GDM1 (cell line): Measurements from ENCODE around the gene FAM131B.
A peak's percentile ranks its signal among the peaks of the same experiment; 100 is the strongest.
"Not testable (repeated sequence)": the region's sequence is repeated elsewhere in the genome, so short reads cannot be mapped to it uniquely, and the experiment has no call there.

Source experiments
- DNase-seq: peaks from one replicate; lab custom pipeline; 2025; lab: John Stamatoyannopoulos, UW

Gene FAM131B

DNA sequence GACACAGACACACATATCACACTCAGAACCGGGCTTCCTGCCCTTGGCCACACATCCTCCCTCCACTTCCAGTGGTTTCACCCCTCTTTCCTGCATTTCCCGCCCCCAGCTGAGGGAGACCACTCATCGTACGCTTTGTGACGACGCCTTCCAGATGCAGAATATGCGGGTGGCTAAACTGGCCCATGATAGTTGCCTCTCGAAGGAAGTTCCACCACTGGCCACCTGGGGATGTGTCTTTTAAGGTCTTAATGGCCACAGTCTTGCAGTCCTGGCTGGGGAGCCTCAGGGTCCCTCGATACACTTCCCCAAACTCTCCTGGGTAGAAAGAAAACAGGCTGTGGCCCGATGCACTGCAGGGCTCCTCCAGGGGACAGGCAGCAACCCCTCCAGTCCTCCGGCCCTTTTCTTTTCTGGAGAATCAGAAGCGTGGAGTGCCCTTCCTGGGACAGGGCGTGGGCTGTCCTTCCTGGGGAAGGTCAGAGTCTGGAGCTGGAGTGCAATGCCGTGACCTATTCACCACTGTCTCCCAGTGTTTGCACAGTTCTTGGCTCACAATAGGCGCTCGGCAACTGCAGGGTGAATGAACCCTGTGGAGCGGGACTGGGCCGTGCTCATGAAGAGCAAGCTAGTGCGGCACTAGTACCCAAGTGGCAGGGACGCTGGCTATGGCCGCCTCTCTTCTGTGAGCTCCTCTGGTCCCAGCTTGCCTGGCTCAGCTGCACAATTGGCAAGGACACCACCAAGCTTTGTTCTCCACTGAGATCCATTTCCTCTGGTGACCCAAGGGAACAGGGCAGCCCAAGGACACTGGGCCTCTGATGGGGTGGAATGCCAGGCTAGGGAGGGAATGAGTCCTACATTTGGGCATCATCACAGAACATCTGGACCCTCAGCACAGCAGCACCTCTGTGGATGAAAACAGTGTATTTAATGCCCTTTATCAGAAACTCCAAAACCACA is 33.0 kb upstream of the FAM131B start:
- peak; percentile 93 for DNase-seq

DNA sequence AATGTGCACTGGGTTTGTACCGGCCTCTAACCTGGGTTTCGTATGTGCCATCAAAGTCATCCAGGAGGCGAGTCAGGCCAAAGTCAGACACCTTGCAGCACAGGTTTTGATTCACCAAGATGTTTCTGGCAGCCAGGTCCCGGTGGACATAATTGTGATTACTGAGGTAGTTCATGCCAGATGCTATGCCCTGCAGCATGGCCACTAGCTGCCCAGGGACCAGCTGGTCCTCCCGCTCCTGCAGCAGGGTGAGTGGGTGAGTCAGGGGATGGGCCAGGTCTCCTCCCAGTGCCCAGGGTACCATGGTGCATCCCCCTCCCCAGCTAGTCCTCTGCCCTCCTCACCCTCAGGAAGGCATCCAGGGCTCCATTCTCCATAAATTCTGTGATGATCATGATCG is 32.3 kb upstream of the FAM131B start:
- no peak for DNase-seq

DNA sequence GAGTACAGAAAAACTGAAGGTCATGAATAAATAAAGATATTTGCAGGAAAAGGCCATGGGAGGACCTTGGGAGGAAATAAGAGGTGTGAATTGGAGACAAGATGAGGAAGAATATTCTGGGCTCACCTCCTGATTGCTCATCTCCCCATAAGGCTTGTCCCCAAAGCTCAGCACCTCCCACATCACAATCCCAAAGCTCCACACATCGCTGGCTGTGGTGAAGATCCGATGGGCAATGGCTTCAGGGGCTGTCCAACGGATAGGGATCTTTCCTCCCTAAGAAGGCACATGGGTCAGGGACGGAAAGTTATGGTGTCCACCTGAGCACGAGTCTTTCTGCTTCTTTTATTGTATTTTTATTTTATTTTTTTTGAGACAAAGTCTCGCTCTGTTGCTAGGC is 31.6 kb upstream of the FAM131B start:
- no peak for DNase-seq

DNA sequence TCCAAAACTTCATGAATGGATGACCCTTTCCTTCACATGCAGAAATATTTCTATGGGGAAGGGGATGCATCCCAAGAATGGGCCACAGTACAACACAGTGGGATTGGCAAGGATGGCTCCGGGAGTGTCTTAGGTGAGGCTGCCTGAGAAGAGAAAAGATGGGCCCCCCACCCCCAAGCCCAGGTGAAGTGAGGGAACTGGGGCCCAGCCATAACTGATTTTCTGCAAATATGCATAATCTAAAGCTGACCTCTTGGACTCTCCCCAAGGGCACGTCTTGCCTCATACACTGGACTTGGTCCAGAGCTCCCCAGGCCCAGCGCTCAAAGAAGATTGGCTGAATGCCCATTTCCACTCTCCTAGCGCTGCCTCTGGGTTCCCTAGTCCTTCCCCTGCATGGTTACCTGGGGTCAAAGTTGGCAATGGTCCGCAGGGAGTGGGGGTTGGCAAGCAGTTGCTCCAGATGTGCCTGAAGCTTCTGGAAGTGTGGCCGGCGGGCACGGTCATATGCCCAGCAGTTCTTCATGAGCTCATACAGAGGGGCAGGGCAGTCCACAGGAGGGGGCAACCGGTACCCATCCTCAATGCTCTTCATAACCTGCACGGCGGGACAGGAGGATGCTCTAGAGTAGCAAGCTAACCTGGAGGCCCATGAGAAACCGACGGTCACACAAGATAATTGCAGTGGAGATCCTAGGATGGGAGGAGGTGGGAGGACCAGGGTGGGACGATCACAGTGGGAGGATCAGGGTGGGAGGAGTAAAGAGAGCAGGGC is 30.9 kb upstream of the FAM131B start:
- no peak for DNase-seq

DNA sequence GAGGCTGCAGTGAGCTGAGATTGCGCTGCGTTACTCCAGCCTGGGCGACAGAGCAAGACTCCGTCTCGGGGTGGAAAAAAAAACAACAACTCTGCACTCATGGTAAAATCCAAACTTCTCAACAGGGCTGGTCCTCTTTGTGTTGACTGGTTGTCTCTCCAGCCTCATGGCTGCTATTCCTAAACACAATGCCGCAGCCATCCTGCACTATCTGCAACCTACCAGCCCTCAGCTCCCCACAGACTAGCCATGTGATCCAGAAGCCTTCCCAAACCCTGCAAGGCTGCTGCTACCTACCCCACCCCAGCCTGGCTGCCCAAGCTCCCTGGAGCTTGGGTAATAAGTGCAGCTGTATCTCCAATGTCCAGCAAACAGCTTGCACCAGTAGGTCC is 30.4 kb upstream of the FAM131B start:
- no peak for DNase-seq

DNA sequence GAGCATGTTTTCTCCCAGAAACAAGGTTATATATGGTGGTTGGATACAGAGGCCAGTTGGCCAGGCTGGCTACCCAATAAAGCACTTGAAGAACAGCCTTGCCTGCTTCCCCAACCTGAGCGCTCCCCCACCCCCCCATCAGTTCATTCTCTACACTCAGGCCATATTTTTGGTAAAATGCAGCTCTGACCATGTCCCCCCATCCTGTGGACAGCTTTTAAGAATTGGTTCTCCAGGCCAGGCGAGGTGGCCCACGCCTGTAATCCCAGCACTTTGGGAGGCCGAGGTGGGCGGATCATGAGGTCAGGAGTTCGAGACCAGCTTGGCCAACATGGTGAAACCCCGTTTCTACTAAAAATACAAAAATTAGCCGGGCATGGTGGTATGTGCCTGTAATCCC is 29.9 kb upstream of the FAM131B start:
- not testable (repeated sequence) for DNase-seq

DNA sequence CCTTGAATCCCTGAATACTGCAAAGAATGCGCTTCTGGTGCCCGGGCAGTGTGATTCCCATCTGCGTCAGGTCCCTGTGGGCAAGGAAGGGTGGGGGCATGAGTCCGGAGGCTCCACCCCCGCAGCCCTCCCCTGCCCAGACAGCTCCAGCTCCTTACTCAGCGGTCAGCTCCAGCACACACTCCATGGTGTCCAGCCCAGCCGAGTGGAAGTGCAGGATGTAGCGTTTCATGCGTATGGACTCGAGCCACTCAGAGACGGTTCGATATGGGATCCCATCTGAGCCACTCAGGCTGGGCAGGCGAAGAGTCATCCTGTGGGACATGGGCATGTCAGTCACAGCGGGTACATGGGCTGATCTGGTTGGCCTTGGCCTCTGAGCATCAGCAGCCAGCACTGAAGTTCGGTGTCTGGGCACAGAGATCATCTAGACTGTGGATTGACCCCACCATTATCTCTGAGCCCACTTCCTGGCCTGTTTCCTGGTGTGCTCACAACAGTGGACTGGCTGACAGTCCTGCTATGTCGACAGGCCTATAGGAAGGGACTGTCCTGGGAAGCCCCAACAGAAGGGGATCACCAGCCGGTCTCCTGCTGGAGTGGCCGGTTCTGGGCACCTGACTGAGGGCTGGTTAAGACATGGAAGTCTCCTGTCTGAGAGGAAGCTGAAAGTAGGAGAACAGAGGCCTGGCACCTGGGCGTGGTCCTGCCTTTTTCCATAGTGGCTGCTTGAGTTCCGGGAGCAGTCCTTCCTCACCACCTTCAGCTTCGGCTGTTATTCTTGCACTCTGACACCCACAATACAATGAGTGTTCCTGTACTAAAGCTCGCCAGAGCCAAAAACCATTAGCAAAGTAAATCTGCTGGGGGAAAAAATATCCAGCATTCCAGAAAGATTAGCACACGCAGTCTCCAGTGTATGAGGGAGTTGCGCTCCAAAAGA is 29.2 kb upstream of the FAM131B start:
- no peak for DNase-seq

DNA sequence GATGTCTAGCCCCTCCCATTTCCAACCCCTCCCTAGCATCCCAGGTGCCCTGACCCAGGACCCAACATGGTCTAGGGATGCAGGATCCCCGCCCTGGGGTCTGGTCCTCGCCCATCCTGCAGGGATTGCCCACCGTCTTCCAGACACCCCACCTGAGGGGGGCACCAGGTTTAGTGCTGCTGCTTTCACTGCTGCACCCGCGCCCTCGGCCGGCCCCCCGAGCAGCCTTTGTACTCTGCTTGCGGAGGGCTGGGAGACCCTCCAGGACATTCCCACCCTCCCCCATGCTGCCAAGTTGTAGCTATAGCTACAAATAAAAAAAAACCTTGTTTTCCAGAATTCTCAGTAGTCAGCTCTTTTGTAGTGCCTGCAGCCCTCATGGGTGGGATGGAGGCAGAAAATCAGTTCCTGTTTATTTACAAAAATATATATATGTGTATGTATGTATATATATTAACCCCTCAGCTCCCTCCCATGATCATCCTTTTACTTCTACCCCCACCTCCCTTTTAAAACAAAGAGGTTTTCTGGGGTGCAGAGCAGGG is 28.3 kb upstream of the FAM131B start:
- DNase-seq: no peak

DNA sequence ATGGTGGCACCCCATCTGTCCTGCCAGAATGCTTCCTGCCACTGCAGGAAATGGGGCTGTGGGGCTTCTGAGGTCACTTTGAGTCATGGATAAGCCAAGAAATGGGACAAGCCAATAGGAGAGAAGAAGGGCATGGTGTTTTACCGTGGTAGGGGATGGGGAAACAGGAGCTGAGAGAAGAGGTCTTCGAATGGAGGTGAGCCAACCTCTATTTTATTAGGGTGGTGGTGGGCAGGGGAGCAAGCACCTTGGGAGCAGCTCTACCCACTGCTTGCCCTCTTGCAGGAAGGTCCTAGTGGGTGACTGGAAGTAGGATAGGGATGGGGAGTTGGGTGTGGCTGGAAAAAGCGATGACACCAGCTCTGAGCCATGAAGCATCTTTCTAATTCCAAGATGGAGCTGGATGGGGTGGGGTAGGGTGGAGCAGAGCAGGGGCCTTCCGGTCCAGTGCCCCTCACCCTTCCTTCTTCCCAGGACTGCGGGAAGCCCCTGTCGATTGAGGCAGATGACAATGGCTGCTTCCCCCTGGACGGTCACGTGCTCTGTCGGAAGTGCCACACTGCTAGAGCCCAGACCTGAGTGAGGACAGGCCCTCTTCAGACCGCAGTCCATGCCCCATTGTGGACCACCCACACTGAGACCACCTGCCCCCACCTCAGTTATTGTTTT is 27.7 kb upstream of the FAM131B start:
- no peak for DNase-seq

DNA sequence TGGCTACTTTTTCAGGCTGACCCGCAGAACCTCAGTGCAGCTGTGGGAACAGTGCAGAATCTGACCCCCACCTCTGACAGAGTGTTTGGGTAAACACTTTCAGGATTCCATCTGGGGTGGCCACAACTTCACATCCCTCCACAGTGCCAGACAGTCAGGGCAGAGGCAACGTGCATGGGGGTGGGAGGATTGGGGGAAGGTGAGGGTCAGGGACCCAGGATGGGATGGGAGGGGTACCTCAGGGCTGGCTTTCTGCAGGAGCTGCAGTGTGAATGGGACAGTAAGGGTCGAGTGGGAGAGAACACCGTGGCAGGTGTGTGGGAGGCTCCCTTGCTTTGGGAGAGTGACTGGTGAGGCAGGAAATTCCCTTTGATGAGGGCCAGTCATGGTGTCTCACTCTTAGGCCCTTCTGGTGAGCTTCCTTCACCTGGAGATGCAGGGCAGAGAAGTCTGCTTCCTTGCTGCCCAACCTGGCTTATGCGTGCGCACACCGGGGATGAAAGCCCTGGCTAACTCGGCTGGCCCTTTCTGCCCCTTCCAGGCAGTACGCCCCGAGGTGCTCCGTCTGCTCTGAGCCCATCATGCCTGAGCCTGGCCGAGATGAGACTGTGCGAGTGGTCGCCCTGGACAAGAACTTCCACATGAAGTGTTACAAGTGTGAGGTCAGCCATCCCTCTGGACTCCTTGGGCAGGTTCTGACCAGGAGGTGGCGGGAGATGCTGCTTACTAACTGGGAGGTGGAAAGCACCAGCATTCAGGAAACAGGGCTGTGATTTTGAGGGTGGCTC is 27.0 kb upstream of the FAM131B start:
- no peak for DNase-seq

DNA sequence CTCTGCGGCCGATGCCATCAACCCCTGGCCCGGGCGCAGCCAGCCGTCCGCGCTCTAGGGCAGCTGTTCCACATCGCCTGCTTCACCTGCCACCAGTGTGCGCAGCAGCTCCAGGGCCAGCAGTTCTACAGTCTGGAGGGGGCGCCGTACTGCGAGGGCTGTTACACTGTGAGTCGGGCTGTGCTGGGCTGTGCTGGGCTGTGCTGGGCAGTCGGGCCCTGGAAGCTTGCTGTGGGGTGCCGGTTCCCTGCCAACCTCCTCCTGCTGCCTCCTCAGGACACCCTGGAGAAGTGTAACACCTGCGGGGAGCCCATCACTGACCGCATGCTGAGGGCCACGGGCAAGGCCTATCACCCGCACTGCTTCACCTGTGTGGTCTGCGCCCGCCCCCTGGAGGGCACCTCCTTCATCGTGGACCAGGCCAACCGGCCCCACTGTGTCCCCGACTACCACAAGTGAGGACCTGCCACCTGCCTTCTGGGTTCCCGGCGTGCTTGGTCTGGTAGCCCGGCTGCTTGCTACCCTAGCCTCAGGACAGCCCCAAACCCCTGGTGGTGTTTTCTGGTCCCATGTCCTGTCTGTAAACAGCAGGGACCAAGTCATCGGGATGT is 26.1 kb upstream of the FAM131B start:
- DNase-seq: no peak

DNA sequence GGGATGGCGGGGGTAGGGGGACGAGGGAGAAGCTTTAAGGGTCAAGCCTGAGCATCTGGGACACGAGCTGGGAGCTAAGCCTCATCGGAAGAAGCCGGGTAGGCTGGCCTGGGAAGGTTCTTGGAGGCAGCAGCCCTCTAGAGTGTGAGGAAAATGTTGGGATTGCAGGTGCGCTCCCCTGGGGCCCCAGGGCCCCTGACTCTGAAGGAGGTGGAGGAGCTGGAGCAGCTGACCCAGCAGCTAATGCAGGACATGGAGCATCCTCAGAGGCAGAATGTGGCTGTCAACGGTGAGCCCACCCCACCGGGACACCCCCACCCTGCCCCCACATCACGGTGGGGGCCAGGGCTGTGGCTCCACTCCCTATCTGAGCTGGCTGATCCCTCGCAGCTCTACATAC is 25.5 kb upstream of the FAM131B start:
- no peak for DNase-seq

DNA sequence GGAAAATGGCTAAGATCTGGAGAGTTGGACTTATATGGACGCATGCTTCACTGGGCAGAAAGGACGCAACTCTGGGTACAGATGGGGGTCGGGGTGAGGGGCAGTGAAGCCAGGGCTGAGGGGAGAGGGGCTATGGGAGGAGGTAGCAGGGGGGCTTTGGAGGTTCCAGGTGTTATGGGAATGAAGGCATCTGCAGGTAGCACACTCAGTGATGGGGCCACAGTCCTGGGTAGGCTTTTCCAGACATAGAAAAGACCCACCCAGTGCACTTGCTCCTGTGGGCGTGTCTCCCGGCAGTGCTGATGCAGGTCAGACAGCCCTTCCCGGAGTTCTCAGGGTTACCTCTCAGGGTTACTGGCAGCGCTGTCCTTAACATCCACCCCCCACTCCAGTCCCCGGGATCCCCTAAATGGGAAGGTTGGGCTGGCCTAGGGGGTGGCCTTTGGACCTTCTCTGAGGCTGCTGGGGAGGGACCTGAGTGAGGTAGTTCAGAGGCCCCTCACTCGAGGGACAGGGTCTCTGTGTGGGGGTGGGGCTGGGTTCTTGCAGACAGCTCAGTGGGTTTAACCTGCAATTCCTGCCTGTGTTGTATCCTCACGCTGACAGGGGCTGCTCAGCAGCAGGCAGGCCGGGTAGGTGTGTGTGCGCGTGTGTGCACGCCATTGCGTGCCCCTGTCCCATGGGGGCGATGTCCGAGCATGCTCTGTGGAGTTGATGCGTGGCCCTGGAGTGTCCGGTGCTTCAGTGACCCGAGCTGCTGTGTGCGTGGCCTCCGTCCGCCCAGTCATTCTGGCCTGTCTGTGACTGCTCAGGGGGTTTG is 24.9 kb upstream of the FAM131B start:
- no peak for DNase-seq

DNA sequence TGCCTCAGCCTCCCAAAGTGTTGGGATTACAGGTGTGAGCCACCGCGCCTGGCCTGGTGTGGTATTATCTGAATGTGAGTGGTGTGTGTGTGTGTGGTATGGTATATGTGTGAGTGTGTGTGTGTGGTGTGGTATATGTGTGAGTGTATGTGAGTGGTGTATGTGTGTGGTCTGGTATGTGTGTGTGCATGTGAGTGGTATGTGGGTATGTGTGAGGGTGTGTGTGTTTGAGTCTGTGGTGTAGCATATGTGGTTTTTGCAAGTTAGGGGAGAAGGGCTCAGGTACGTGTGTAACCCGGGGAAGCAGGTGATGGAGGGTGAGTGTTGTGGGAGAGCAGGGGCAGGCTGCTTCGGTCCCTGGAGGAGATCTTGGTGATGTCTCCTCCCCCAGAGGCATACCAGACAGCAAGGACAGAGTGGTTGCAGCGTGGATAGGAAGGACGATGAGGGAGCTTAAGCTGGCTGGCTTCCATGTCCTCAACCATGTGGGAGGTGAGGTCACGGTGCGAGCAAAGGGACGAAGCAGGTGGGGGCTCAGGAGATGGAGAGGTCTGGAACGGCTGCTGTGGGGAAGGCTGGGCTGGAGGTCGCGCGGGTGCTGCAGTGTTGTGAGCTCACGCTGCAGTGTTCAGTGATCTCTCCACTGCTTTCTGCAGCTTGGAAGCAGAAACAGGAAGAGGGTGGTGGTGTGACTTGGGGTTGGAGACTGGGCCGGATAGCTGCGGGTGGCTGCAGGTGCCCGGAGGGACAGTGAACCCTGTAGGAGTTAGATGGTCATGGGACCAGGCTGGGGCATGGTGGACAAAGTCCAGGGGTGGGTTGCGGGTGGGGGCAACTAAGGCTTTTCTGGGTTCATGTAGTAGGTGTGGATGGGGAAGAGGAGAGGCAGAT is 23.6 kb upstream of the FAM131B start:
- DNase-seq: peak; percentile 46

DNA sequence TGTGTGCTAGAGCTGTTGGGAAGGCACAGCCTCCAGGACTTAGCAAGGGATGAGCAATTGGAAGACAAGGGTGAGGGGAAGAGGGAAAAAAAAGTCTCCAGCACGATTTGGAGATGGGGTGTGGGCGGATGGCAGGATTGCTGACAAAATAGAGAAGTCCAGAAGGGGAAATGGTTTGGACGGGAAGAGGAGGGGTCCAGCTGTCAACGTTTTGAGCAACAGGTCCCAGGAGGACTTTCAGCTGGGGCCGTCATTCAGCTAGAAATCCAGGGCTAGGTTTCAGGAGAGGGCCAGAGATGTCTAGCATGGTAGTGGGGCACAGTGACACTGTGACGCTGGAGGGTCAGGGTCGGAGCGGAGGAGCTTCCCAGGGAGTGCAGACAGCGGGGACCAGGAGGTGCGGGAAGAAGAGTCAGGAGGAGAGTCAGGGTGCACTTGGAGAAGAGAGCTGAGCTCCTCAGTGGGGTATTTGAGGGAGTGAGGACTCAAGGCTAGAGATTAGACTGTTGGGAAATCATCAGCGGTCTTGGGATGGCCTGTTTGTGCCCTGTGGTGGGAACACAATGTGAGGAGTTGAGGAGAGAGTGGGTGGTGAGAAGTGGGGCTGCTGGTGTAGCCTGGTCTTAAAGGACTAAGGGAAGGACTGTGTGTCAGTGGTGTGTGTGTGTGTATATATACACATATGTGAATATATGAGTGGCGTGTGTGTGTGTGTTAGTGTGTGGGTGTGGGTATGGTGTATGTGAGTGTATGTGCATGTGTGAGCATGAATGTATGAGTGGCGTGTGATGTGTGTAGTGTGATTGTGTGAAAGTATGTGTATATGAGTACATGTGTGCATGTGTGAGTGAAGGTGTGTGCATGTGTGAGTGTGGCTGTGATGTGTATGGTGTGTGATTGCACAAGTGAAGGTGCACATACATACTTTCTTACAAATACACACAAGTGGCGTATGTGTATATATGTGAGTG is 22.4 kb upstream of the FAM131B start:
- DNase-seq: peak; percentile 58

DNA sequence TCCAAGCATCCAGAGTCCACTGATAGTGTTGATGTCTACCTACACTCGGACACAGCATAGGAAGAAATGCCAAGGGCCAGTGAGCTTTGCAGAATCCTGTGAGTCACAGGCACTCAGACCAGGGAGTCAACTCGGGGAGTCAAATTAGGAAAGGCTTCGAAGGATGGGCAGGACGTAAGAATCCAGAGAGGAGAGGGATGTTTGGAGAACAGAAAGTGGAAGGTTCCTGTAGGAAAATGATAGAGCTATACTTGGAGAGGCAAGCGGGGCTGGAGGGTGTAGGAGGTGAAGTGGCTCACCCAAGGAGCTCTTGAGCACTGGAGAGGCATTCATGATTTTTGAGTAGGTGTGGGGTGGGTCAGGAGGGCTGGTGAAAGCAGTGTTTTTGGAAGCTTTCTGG is 21.6 kb upstream of the FAM131B start:
- no peak for DNase-seq

DNA sequence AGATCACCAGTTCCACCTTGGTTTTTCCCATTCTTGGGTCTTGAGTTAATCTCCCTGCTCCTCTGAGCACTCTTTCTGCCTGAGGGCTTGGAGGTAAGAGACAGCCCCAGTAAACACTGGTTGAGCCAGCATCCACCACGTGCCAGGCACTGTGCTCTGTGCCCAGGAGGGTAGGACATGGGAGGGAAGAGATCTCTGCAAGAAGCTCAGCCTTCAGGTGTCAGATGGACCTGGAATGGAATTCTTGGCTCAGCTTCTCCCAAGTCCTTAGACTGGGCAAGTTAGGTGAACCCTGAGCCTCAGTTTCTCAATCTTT is 21.1 kb upstream of the FAM131B start:
- DNase-seq: no peak
